GM12892 (cell line): ENCODE measurements around the gene KIF19.
"Not testable (repeated sequence)": the region's sequence is repeated elsewhere in the genome, so short reads cannot be mapped to it uniquely, and the experiment has no call there.

Source experiments
- DNase-seq: peaks from one replicate; pipeline ENCODE4 v3.0.0; 2011; ENCODE audit not compliant: insufficient read length
- FAIRE-seq: peaks from 2 replicates; lab custom pipeline; 2011; peaks lifted over from hg19 to GRCh38; lab: Jason Lieb, UNC
- POLR2A ChIP-seq: IDR thresholded peaks from 2 replicates; pipeline ENCODE4 v1.6.1; 2011; ENCODE audit warnings: low read depth, low read length, control low read depth
- POLR2AphosphoS5 ChIP-seq: IDR thresholded peaks from 2 replicates; pipeline ENCODE4 v1.6.1; 2011; ENCODE audit warnings: low read depth, low read length, control low read depth
- TAF1 ChIP-seq: IDR thresholded peaks from 2 replicates; pipeline ENCODE4 v1.6.1; 2011; ENCODE audit warnings: low read depth, mild to moderate bottlenecking, control low read depth, low read length, borderline replicate concordance

KIF19 gene

GRCh38 chr17:74402048-74402447 lies 76.0 kb downstream of the KIF19 start:
- no peak for TF ChIP-seq POLR2A
- TF ChIP-seq TAF1 = no peak
- no peak for TF ChIP-seq POLR2AphosphoS5
- no peak for FAIRE-seq

GRCh38 chr17:74403512-74404137 lies 77.6 kb downstream of the KIF19 start:
- TF ChIP-seq POLR2AphosphoS5 = no peak
- no peak for TF ChIP-seq TAF1
- no peak for TF ChIP-seq POLR2A
- no peak for DNase-seq
- FAIRE-seq = no peak

More at GRCh38 chr17:74402048-74402447, 76.0 kb downstream of the KIF19 start:
- no peak for DNase-seq

- TF ChIP-seq TAF1 = no peak
- no peak for TF ChIP-seq POLR2A
- no peak for TF ChIP-seq POLR2AphosphoS5
- FAIRE-seq (no peak), DNase-seq (no peak)
Observed at GRCh38 chr17:74404218-74404617, 78.2 kb downstream of the KIF19 start.

GRCh38 chr17:74404789-74405188 lies 78.8 kb downstream of the KIF19 start:
- TF ChIP-seq POLR2AphosphoS5 (no peak), TAF1 (no peak), POLR2A (no peak)
- FAIRE-seq (no peak), DNase-seq (no peak)

- not testable (repeated sequence) for FAIRE-seq, DNase-seq
Observed at GRCh38 chr17:74405311-74405710, 79.3 kb downstream of the KIF19 start.
